GM06990 (cell line): ENCODE results near the gene FTCDNL1.

Experiments used
- DNase-seq: peaks from one replicate; pipeline ENCODE4 v3.0.0-alpha.2; 2011; ENCODE audit not compliant: insufficient read length; ENCODE audit errors: extremely low read depth
- H3K27me3 ChIP-seq: replicated peaks from 2 replicates; pipeline ENCODE4 v1.6.0; 2011; ENCODE audit warnings: low read length; ENCODE audit not compliant: control insufficient read depth, insufficient read depth
- H3K36me3 ChIP-seq: 2 replicates; pipeline ENCODE4 v1.5.1; 2011; ENCODE audit warnings: low read length; ENCODE audit not compliant: control insufficient read depth, insufficient read depth
- H3K4me3 ChIP-seq: replicated peaks from 2 replicates; pipeline ENCODE4 v1.5.1; 2011; ENCODE audit warnings: low read depth, mild to moderate bottlenecking, control low read depth, low read length
- CTCF ChIP-seq: IDR thresholded peaks from 2 replicates; pipeline ENCODE4 v1.5.1; 2011; ENCODE audit warnings: low read length, control low read depth, mild to moderate bottlenecking, inconsistent platforms; ENCODE audit not compliant: insufficient read depth, poor library complexity, severe bottlenecking

FTCDNL1 gene

GRCh38 chr2:199727306-199727705, 123.7 kb downstream of the FTCDNL1 start:
- H3K27me3 ChIP-seq, result no peaks in the 10 kb centered on the region
- no peak for DNase-seq
- H3K4me3 ChIP-seq, result no peak overlapping the region
- TF ChIP-seq CTCF, result no peak
- no peaks in the 10 kb centered on the region for H3K36me3 ChIP-seq

GRCh38 chr2:199718074-199718473, 132.9 kb downstream of the FTCDNL1 start:
- no peak overlapping the region for H3K4me3 ChIP-seq
- no peak for DNase-seq
- TF ChIP-seq CTCF, result no peak
- H3K27me3 ChIP-seq, result no peaks in the 10 kb centered on the region
- no peaks in the 10 kb centered on the region for H3K36me3 ChIP-seq

GRCh38 chr2:199717587-199717907, 133.4 kb downstream of the FTCDNL1 start:
- TF ChIP-seq CTCF, result no peak
- Histone ChIP-seq H3K4me3 (no peak overlapping the region), H3K36me3 (no peaks in the 10 kb centered on the region), H3K27me3 (no peaks in the 10 kb centered on the region)
- DNase-seq, result no peak

- no peak for DNase-seq
- Histone ChIP-seq H3K36me3 (no peaks in the 10 kb centered on the region), H3K4me3 (no peak overlapping the region), H3K27me3 (no peaks in the 10 kb centered on the region)
- TF ChIP-seq CTCF, result no peak
These were observed 134.0 kb downstream of the FTCDNL1 start for GRCh38 chr2:199716807-199717586.

GRCh38 chr2:199713746-199714145, 137.2 kb downstream of the FTCDNL1 start:
- no peak for DNase-seq

More at GRCh38 chr2:199713746-199714145, 137.2 kb downstream of the FTCDNL1 start:
- no peak for TF ChIP-seq CTCF
- H3K36me3 ChIP-seq, result no peaks in the 10 kb centered on the region
- H3K4me3 ChIP-seq, result no peak overlapping the region
- no peaks in the 10 kb centered on the region for H3K27me3 ChIP-seq
